HEK293 (cell line): ENCODE results near the gene ZNHIT3.

Source experiments
- CTCF ChIA-PET: fragments of 350-600 bp; formaldehyde crosslinking; extraction: SDS; loops from one replicate; lab custom pipeline; 2021; ENCODE audit warnings: antibody characterized with exemption; lab: Yijun Ruan, JAX
- POLR2A ChIA-PET: fragments of 300-600 bp; formaldehyde crosslinking; extraction: SDS; loops from one replicate; lab custom pipeline; 2020; ENCODE audit warnings: antibody characterized with exemption, inconsistent platforms; lab: Yijun Ruan, JAX
- H3K27ac ChIP-seq: fragments of 200-500 bp; sonication (Bioruptor generic); 2 replicates; pipeline ENCODE4 v1.5.1; 2014; ENCODE audit warnings: low read depth, low read length, control low read depth, inconsistent platforms; ENCODE audit errors: extremely low read depth
- H3K36me3 ChIP-seq, 2 experiments: fragments of 200-500 bp in 1 of 2; sonication (Bioruptor generic) in 1 of 2; 1 replicate in 1 of 2; 2 replicates in 1 of 2; pipeline ENCODE4 v1.5.1; 2014 to 2017; ENCODE audit warnings: inconsistent platforms in 2 of 2, low read length in 2 of 2; ENCODE audit not compliant: control insufficient read depth in 2 of 2, insufficient read depth in 1 of 2
- H3K4me1 ChIP-seq: fragments of 200-500 bp; sonication (Bioruptor generic); 2 replicates; pipeline ENCODE4 v1.5.1; 2014; ENCODE audit warnings: mild to moderate bottlenecking, low read length, inconsistent platforms; ENCODE audit not compliant: control insufficient read depth, insufficient read depth
- H3K4me3 ChIP-seq: 2 replicates; pipeline ENCODE4 v1.5.1; 2011; ENCODE audit warnings: low read depth, mild to moderate bottlenecking, control low read depth, low read length, moderate library complexity
- H3K9me3 ChIP-seq: fragments of 200-500 bp; sonication (Bioruptor generic); 2 replicates; pipeline ENCODE4 v1.5.1; 2014; ENCODE audit warnings: low read depth, low read length, inconsistent platforms; ENCODE audit not compliant: control insufficient read depth, insufficient read depth
- SCRT1 ChIP-seq: fragments of 450-650 bp; formaldehyde crosslinking; IDR thresholded peaks from 2 replicates; pipeline ENCODE4 v1.5.1; 2016; ENCODE audit warnings: missing biosample characterization, missing genetic modification characterization, borderline replicate concordance
- TCF7L2 ChIP-seq: IDR thresholded peaks from 2 replicates; pipeline ENCODE4 v1.6.1; 2011; ENCODE audit warnings: low read depth, mild to moderate bottlenecking, inconsistent platforms, low read length, moderate library complexity, borderline replicate concordance
- ZBTB21 ChIP-seq: fragments of 450-650 bp; formaldehyde crosslinking; IDR thresholded peaks from 2 replicates; pipeline ENCODE4 v1.5.1; 2017; ENCODE audit warnings: missing biosample characterization, missing genetic modification characterization
- ZNF423 ChIP-seq: fragments of 450-650 bp; formaldehyde crosslinking; IDR thresholded peaks from 2 replicates; pipeline ENCODE4 v1.5.1; 2016; ENCODE audit warnings: missing biosample characterization, missing genetic modification characterization
- ZNF785 ChIP-seq: fragments of 450-650 bp; formaldehyde crosslinking; IDR thresholded peaks from 2 replicates; pipeline ENCODE4 v1.5.1; 2016; ENCODE audit warnings: missing biosample characterization, missing genetic modification characterization
- TF ChIP-seq, protein P1 (sequence below): fragments of 450-650 bp; formaldehyde crosslinking; IDR thresholded peaks from 2 replicates; pipeline ENCODE4 v1.5.1; 2016; ENCODE audit warnings: missing biosample characterization, missing genetic modification characterization, low read depth
- TF ChIP-seq, protein P2 (sequence below): fragments of 450-650 bp; formaldehyde crosslinking; IDR thresholded peaks from 2 replicates; pipeline ENCODE4 v1.5.1; 2016; ENCODE audit warnings: missing biosample characterization, missing genetic modification characterization
- TF ChIP-seq, protein P3 (sequence below): fragments of 450-650 bp; formaldehyde crosslinking; IDR thresholded peaks from 2 replicates; pipeline ENCODE4 v1.5.1; 2016; ENCODE audit warnings: missing biosample characterization, missing genetic modification characterization
- TF ChIP-seq, protein P4 (sequence below): fragments of 450-650 bp; formaldehyde crosslinking; IDR thresholded peaks from 2 replicates; pipeline ENCODE4 v1.5.1; 2016; ENCODE audit warnings: missing biosample characterization, missing genetic modification characterization
- TF ChIP-seq, protein P5 (sequence below): fragments of 450-650 bp; formaldehyde crosslinking; IDR thresholded peaks from 2 replicates; pipeline ENCODE4 v1.5.1; 2016; ENCODE audit warnings: missing biosample characterization, missing genetic modification characterization

The ZNHIT3 gene

DNA sequence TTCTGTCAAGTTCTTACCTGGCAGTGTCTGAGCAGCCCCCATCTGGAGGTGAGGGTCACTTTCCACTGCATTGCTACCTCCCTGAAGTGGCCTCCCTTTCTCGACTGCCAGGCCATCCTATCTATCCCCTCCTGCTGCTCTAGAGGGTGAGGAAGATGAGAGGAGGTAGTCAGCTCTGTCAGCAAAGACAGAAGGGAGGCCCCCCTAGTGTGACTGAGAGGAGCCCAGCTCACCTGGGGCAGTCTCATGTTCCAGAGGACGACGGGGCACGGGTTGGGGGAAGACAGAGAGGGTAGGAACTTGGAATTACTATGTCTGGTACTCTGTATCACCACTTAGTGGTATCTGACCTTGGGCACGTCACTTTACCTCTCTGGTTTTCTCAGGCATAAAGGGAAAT, 26.2 kb downstream of the ZNHIT3 start:
- ChIA-PET CTCF (no interaction called here), POLR2A (interaction anchor here (0.9 kb wide), 1 partner anchor 11 kb away, joined by 4 read pairs; no protein-coding TSS in a partner anchor)
- Histone ChIP-seq H3K4me1 (no peaks in the 10 kb centered on the region), H3K4me3 (no peak overlapping the region), H3K27ac (no peak overlapping the region), H3K9me3 (no peaks in the 10 kb centered on the region)
- TF ChIP-seq SCRT1 (tag by site-specific recombination) (no peak), ZNF785 (tag by site-specific recombination) (no peak), ZNF423 (tag by site-specific recombination) (no peak), TCF7L2 (no peak)
- TF ChIP-seq, protein P1, sequence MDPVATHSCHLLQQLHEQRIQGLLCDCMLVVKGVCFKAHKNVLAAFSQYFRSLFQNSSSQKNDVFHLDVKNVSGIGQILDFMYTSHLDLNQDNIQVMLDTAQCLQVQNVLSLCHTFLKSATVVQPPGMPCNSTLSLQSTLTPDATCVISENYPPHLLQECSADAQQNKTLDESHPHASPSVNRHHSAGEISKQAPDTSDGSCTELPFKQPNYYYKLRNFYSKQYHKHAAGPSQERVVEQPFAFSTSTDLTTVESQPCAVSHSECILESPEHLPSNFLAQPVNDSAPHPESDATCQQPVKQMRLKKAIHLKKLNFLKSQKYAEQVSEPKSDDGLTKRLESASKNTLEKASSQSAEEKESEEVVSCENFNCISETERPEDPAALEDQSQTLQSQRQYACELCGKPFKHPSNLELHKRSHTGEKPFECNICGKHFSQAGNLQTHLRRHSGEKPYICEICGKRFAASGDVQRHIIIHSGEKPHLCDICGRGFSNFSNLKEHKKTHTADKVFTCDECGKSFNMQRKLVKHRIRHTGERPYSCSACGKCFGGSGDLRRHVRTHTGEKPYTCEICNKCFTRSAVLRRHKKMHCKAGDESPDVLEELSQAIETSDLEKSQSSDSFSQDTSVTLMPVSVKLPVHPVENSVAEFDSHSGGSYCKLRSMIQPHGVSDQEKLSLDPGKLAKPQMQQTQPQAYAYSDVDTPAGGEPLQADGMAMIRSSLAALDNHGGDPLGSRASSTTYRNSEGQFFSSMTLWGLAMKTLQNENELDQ (tag by site-specific recombination), result no peak
- TF ChIP-seq, protein P2, sequence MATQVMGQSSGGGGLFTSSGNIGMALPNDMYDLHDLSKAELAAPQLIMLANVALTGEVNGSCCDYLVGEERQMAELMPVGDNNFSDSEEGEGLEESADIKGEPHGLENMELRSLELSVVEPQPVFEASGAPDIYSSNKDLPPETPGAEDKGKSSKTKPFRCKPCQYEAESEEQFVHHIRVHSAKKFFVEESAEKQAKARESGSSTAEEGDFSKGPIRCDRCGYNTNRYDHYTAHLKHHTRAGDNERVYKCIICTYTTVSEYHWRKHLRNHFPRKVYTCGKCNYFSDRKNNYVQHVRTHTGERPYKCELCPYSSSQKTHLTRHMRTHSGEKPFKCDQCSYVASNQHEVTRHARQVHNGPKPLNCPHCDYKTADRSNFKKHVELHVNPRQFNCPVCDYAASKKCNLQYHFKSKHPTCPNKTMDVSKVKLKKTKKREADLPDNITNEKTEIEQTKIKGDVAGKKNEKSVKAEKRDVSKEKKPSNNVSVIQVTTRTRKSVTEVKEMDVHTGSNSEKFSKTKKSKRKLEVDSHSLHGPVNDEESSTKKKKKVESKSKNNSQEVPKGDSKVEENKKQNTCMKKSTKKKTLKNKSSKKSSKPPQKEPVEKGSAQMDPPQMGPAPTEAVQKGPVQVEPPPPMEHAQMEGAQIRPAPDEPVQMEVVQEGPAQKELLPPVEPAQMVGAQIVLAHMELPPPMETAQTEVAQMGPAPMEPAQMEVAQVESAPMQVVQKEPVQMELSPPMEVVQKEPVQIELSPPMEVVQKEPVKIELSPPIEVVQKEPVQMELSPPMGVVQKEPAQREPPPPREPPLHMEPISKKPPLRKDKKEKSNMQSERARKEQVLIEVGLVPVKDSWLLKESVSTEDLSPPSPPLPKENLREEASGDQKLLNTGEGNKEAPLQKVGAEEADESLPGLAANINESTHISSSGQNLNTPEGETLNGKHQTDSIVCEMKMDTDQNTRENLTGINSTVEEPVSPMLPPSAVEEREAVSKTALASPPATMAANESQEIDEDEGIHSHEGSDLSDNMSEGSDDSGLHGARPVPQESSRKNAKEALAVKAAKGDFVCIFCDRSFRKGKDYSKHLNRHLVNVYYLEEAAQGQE (tag by site-specific recombination), result no peak
- TF ChIP-seq, protein P3, sequence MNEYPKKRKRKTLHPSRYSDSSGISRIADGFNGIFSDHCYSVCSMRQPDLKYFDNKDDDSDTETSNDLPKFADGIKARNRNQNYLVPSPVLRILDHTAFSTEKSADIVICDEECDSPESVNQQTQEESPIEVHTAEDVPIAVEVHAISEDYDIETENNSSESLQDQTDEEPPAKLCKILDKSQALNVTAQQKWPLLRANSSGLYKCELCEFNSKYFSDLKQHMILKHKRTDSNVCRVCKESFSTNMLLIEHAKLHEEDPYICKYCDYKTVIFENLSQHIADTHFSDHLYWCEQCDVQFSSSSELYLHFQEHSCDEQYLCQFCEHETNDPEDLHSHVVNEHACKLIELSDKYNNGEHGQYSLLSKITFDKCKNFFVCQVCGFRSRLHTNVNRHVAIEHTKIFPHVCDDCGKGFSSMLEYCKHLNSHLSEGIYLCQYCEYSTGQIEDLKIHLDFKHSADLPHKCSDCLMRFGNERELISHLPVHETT, result no peak
- TF ChIP-seq, protein P4, sequence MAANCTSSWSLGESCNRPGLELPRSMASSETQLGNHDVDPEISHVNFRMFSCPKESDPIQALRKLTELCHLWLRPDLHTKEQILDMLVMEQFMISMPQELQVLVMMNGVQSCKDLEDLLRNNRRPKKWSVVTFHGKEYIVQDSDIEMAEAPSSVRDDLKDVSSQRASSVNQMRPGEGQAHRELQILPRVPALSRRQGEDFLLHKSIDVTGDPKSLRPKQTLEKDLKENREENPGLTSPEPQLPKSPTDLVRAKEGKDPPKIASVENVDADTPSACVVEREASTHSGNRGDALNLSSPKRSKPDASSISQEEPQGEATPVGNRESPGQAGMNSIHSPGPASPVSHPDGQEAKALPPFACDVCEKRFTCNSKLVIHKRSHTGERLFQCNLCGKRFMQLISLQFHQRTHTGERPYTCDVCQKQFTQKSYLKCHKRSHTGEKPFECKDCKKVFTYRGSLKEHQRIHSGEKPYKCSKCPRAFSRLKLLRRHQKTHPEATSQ, result no peak
- TF ChIP-seq, all 188 proteins: peak for 0
- H3K36me3 ChIP-seq, result peaks cover 7 to 97% of the 10 kb centered on the region in 2 experiments

DNA sequence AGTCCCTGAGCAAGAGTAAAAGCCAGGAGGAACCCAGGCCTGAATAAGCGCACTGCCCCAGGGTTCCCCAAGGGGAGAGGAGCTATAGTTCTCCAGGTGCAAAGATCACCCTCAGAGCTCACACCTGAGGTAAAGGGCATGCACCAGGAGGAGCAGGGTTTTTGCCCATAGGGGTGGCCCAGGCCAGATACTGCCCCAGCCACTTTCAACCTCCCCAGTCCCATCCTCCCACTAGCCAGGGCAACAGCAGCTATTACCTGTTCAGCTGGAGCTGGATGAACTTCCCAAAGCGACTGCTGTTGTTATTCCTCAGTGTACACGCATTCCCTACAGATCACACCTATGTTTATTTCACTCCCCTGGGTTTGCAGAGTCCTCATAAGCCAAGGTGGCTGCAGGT, 28.4 kb downstream of the ZNHIT3 start:
- Histone ChIP-seq H3K9me3 (no peaks in the 10 kb centered on the region), H3K36me3 (peaks cover 28 to 92% of the 10 kb centered on the region in 2 experiments)
- POLR2A ChIA-PET, result interaction anchor here (0.9 to 2.5 kb wide), 5 partner anchors 10 to 584 kb away, joined by 3 to 6 read pairs (median 4); partner anchors contain the start of gene RDM1
- TF ChIP-seq ZBTB21 (tag by site-specific recombination), result no peak
- TF ChIP-seq, all 188 proteins: peak for 0
- Histone ChIP-seq H3K4me3 (no peak overlapping the region), H3K27ac (no peak overlapping the region), H3K4me1 (no peaks in the 10 kb centered on the region)
- CTCF ChIA-PET, result interaction anchor here (0.6 kb wide), 1 partner anchor 20 kb away, joined by 4 read pairs; the partner anchor contains the start of genes MYO19 and PIGW

DNA sequence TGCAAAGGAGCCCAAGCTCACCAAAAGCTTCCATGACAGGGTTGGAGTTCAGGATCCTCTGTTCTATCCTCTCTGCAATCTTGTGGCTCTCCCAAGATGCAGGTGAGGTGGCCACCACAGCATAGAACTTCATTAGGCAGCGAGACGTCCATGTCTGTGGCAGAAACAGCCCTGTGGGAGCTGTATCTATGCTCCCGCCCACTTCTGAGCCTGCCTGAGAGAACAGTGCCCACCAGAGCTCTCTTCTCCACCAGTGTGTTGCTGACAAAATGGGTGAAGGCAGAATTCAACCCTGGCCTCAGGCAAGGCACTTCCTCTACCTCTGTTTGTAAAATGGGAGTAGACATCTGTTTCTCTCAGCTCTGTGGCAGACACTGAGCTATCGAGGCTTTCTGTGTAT, 29.4 kb downstream of the ZNHIT3 start:
- Histone ChIP-seq H3K36me3 (peaks cover 35 to 92% of the 10 kb centered on the region in 2 experiments), H3K4me3 (no peak overlapping the region), H3K4me1 (no peaks in the 10 kb centered on the region), H3K9me3 (no peaks in the 10 kb centered on the region)
- TF ChIP-seq, protein P5, sequence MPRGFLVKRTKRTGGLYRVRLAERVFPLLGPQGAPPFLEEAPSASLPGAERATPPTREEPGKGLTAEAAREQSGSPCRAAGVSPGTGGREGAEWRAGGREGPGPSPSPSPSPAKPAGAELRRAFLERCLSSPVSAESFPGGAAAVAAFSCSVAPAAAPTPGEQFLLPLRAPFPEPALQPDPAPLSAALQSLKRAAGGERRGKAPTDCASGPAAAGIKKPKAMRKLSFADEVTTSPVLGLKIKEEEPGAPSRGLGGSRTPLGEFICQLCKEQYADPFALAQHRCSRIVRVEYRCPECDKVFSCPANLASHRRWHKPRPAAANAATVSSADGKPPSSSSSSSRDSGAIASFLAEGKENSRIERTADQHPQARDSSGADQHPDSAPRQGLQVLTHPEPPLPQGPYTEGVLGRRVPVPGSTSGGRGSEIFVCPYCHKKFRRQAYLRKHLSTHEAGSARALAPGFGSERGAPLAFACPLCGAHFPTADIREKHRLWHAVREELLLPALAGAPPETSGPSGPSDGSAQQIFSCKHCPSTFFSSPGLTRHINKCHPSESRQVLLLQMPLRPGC (tag by site-specific recombination), result no peak
- TF ChIP-seq, all 188 proteins: peak for 0
- ChIA-PET POLR2A (interaction anchor here (1.0 to 2.5 kb wide), 3 partner anchors 9 to 21 kb away, joined by 4 to 6 read pairs (median 4); no protein-coding TSS in a partner anchor), CTCF (interaction anchor here (0.6 to 1.0 kb wide), 3 partner anchors 12 to 87 kb away, joined by 3 read pairs; partner anchors contain the start of genes MYO19 and PIGW)
- no peak overlapping the region for H3K27ac ChIP-seq
